Measurements from ENCODE around the gene TRMT112.

GRCh38 chr11:64286801-64287159 lies 30.6 kb downstream of the TRMT112 start:
- no peak for TF ChIP-seq CTCF (IDR thresholded peaks at IDR 0.05; ENCODE audit: low read length)
- TF ChIP-seq EZH2phosphoT487 (IDR thresholded peaks at IDR 0.05; ENCODE audit: low read length) = no peak
